Epithelial cell of proximal tubule (primary cell): ENCODE data around the gene C9orf43. TPM values are rescaled to one million over a fixed set of nuclear protein-coding genes. Genes with fewer than 3 reads are reported as not detected.
"Not testable (repeated sequence)": the region's sequence is repeated elsewhere in the genome, so short reads cannot be mapped to it uniquely, and the experiment has no call there.

Source experiments
- DNase-seq: peaks from one replicate; pipeline ENCODE4 v3.0.0-alpha.2; 2011; ENCODE audit warnings: low read depth
- H3K4me3 ChIP-seq: 2 replicates; pipeline ENCODE4 v1.5.1; 2011; ENCODE audit warnings: low read depth, mild to moderate bottlenecking, low read length
- CTCF ChIP-seq: conservative IDR thresholded peaks from 2 replicates; pipeline ENCODE4 v1.5.1; 2012; ENCODE audit warnings: low read depth, mild to moderate bottlenecking, low read length
- total RNA-seq: library from RNA; depleted of rRNA; stranded (reverse); fragments of >200 nt; gene quantifications from 2 replicates; pipeline ENCODE4 v1.2.3, GENCODE V29; 2015

The C9orf43 gene
- total RNA-seq, 1 donor from 2014 or later, result not detected

- H3K4me3 ChIP-seq, result no peak overlapping the region
- DNase-seq, result no peak
- no peak for TF ChIP-seq CTCF
These were observed 6.9 kb upstream of the C9orf43 start for GRCh38 chr9:113403646-113404045.

GRCh38 chr9:113406353-113406752, 4.2 kb upstream of the C9orf43 start:
- H3K4me3 ChIP-seq, DNase-seq: not testable (repeated sequence)

GRCh38 chr9:113406873-113407511, 3.6 kb upstream of the C9orf43 start:
- H3K4me3 ChIP-seq, result not testable (repeated sequence)
- DNase-seq, result peak; percentile 12
- peak; percentile 83 for TF ChIP-seq CTCF

DNA sequence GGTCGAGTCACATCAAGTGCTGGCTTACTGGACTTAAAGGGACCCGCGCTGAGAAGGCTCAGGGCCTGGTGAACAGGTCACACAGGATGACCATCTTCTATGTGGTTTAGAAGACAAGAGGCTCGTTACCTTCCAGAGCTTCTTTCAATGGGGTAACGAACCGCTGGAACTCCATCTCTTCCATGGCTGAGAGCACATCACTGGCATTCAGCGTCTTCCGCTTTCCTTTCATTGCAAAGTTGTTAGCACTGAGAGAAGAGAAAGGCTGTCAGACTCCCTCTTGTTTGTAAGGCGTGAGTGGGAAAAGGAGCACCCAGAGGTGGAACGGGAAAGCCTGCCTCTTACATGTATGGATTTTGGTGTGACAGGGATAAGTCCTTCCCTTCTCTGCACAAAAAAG, 1.1 kb upstream of the C9orf43 start:
- H3K4me3 ChIP-seq, result peak overlapping the region; percentile 84
- TF ChIP-seq CTCF, result no peak
- DNase-seq, result no peak

DNA sequence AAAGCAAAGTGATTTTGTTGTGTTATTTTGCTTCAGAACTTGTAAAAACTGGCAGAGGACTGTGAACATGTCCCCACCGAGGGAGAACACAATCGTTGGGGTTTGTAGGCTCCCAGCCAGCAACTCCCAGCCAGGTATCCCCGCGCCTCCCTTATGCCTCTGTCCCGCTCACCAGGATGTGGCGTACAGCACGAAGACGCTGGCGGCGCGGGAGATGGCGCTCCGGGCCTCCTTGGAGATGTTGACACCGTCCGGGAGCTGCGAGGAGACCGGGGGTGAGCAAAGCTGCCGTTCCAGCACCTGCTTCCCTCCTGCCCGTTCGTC, 702 bp upstream of the C9orf43 start:
- no peak for DNase-seq
- H3K4me3 ChIP-seq, result peak overlapping the region; percentile 84
- no peak for TF ChIP-seq CTCF

DNA sequence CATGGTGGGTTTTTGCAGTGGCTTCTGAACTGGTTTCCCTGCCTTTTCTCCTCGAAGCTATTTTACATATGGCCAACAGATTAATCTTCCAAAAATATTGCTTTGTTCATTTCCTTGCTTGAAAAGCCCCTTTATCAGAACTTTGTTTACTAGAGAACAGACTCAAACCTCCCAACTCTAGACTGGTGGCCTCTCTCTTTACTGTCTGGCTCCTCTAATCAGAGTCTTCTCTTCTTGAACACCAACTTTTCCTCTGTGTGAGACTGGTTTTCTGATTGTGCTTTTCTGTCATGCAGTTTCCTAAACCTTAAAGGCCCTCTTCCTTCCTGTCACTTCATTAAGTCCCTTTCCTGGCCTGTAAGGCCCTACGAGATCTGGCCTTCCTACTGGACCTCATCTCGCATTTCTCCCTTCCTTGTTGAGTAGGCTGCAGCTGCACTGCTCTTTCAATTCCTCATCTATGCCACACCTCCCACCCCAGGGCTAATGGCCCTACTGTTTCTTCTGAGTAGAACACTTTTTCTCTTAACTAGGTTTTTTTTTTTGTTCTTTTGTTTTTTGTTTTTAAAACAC, 5.7 kb downstream of the C9orf43 start:
- no peak for DNase-seq
- no peak for TF ChIP-seq CTCF
- H3K4me3 ChIP-seq, result no peak overlapping the region

- no peak overlapping the region for H3K4me3 ChIP-seq
- no peak for DNase-seq
- no peak for TF ChIP-seq CTCF
These were observed 6.8 kb downstream of the C9orf43 start for GRCh38 chr9:113417370-113417769.
